Right atrium auricular region (tissue), 2 donors: Measurements from ENCODE around the gene DNAI2. TPM values are rescaled to one million over a fixed set of nuclear protein-coding genes. Genes with fewer than 3 reads are reported as not detected.

Experiments
- DNase-seq: peaks from one replicate; pipeline ENCODE4 v3.0.0-alpha.2; 2019; ENCODE audit warnings: low spot score
- H3K27ac ChIP-seq, 2 donors: fragments of 200-600 bp; sonication (generic); 1 replicate in 1 of 2; 2 replicates in 1 of 2; pipeline ENCODE4 v1.5.1; 2016 to 2019
- H3K27me3 ChIP-seq, 2 donors: fragments of 200-600 bp; sonication (generic); one replicate each; pipeline versions ENCODE4 v1.5.1 to v1.6.0; 2017 to 2019
- H3K36me3 ChIP-seq: fragments of 200-600 bp; sonication (generic); one replicate; pipeline ENCODE4 v1.5.1; 2016
- H3K4me1 ChIP-seq, 2 donors: fragments of 200-600 bp; sonication (generic); one replicate each; pipeline versions ENCODE4 v1.5.1 to v1.6.0; 2017 to 2019
- H3K4me3 ChIP-seq, 2 donors: fragments of 200-600 bp; sonication (generic); 1 replicate in 1 of 2; 2 replicates in 1 of 2; pipeline ENCODE4 v1.5.1; 2017 to 2019; ENCODE audit warnings: mild to moderate bottlenecking in 1 of 2, moderate library complexity in 1 of 2
- H3K9me3 ChIP-seq, 2 donors: fragments of 200-600 bp; sonication (generic); one replicate each; pipeline ENCODE4 v1.5.1; 2019
- CTCF ChIP-seq, 2 donors: fragments of 200-600 bp; sonication (generic); IDR thresholded peaks; one replicate each; pipeline ENCODE4 v1.5.1; 2019; ENCODE audit warnings: antibody characterized with exemption in 2 of 2
- total RNA-seq, 2 donors: library from RNA; depleted of rRNA; stranded (reverse); fragments of >200 nt; gene quantifications; one replicate each; pipeline ENCODE4 v1.1.0, GENCODE V29; 2016

Gene DNAI2
- total RNA-seq, 2 donors from 2014 or later, result not detected

GRCh38 chr17:74334393-74335039, 60.5 kb downstream of the DNAI2 start:
- Histone ChIP-seq H3K4me3 (no peak overlapping the region), H3K4me1 (no peaks in the 10 kb centered on the region), H3K36me3 (no peaks in the 10 kb centered on the region), H3K9me3 (no peaks in the 10 kb centered on the region), H3K27me3 (no peaks in the 10 kb centered on the region), H3K27ac (no peak overlapping the region)
- no peak for DNase-seq
- TF ChIP-seq CTCF (IDR thresholded peaks at IDR 0.05), result no peak

- no peak for TF ChIP-seq CTCF (IDR thresholded peaks at IDR 0.05)
- Histone ChIP-seq H3K27me3 (no peaks in the 10 kb centered on the region), H3K27ac (no peak overlapping the region), H3K4me1 (no peaks in the 10 kb centered on the region), H3K36me3 (no peaks in the 10 kb centered on the region), H3K4me3 (no peak overlapping the region), H3K9me3 (no peaks in the 10 kb centered on the region)
- no peak for DNase-seq
Observed at GRCh38 chr17:74335529-74336062, 61.6 kb downstream of the DNAI2 start.

GRCh38 chr17:74336307-74336706, 62.3 kb downstream of the DNAI2 start:
- Histone ChIP-seq H3K27me3 (no peaks in the 10 kb centered on the region), H3K27ac (no peak overlapping the region), H3K36me3 (no peaks in the 10 kb centered on the region), H3K9me3 (no peaks in the 10 kb centered on the region), H3K4me1 (no peaks in the 10 kb centered on the region), H3K4me3 (no peak overlapping the region)
- TF ChIP-seq CTCF (IDR thresholded peaks at IDR 0.05), result no peak
- DNase-seq, result no peak

GRCh38 chr17:74337834-74338500, 63.9 kb downstream of the DNAI2 start:
- no peak for TF ChIP-seq CTCF (IDR thresholded peaks at IDR 0.05)
- Histone ChIP-seq H3K9me3 (no peaks in the 10 kb centered on the region), H3K27ac (no peak overlapping the region), H3K4me1 (no peaks in the 10 kb centered on the region), H3K27me3 (no peaks in the 10 kb centered on the region), H3K36me3 (no peaks in the 10 kb centered on the region), H3K4me3 (no peak overlapping the region)
- DNase-seq, result no peak

GRCh38 chr17:74339537-74340195, 65.6 kb downstream of the DNAI2 start:
- Histone ChIP-seq H3K27ac (no peak overlapping the region), H3K4me1 (no peaks in the 10 kb centered on the region), H3K9me3 (no peaks in the 10 kb centered on the region), H3K4me3 (no peak overlapping the region), H3K36me3 (no peaks in the 10 kb centered on the region), H3K27me3 (no peaks in the 10 kb centered on the region)
- no peak for DNase-seq
- TF ChIP-seq CTCF (IDR thresholded peaks at IDR 0.05), result no peak
